Tibial artery (tissue), 4 donors: Measurements from ENCODE around the gene MPND.

Experiments used
- DNase-seq, 2 donors: peaks; one replicate each; pipeline ENCODE4 v3.0.0-alpha.2; 2019
- H3K27ac ChIP-seq, 2 donors: fragments of 200-600 bp; sonication (generic) in 1 of 2; 1 replicate in 1 of 2; 2 replicates in 1 of 2; pipeline ENCODE4 v1.5.1; 2018 to 2019; ENCODE audit warnings: mild to moderate bottlenecking in 1 of 2
- H3K27me3 ChIP-seq, 2 donors: fragments of 200-600 bp; sonication (generic) in 1 of 2; one replicate each; pipeline versions ENCODE4 v1.5.1 to v1.6.0; 2016 to 2019
- H3K36me3 ChIP-seq, 3 donors: fragments of 200-600 bp; sonication (generic) in 2 of 3; one replicate each; pipeline ENCODE4 v1.5.1; 2016 to 2019; ENCODE audit warnings: mild to moderate bottlenecking in 2 of 3
- H3K4me1 ChIP-seq, 4 donors: fragments of 200-600 bp; sonication (generic) in 2 of 4; 1 replicate in 3 of 4; 2 replicates in 1 of 4; pipeline ENCODE4 v1.5.1; 2016 to 2019
- H3K4me3 ChIP-seq, 2 donors: fragments of 200-600 bp; sonication (generic) in 1 of 2; 1 replicate in 1 of 2; 2 replicates in 1 of 2; pipeline ENCODE4 v1.5.1; 2018 to 2019; ENCODE audit warnings: mild to moderate bottlenecking in 2 of 2
- H3K9me3 ChIP-seq, 3 donors: fragments of 200-600 bp; sonication (generic) in 1 of 3; one replicate each; pipeline ENCODE4 v1.5.1; 2016 to 2019
- CTCF ChIP-seq, 2 experiments: fragments of 200-600 bp in 1 of 2; fragments of 450-650 bp in 1 of 2; IDR thresholded peaks; one replicate each; pipeline ENCODE4 v1.5.1; 2017 to 2019; ENCODE audit warnings: antibody characterized with exemption in 2 of 2, mild to moderate bottlenecking in 1 of 2, moderate library complexity in 1 of 2
- intact Hi-C: fragments of 100-400 bp; cut with DNase I; formaldehyde crosslinking; loops from one replicate; pipeline ENCODE4 v1.15.0; 2023; ENCODE audit warnings: low total_unique reads

MPND gene

GRCh38 chr19:4370418-4371041 is 27.2 kb downstream of the MPND start:
- H3K4me1 ChIP-seq = peaks cover 23 to 82% (median 76%) of the 10 kb centered on the region in 4 donors
- peak in 1 of 2 donors; percentile 64 for DNase-seq
- intact Hi-C loops = no loop called here
- H3K9me3 ChIP-seq = no peaks in the 10 kb centered on the region
- H3K27me3 ChIP-seq = no peaks in the 10 kb centered on the region
- no peak for TF ChIP-seq CTCF (IDR thresholded peaks at IDR 0.05)
- H3K27ac ChIP-seq = peak overlapping the region; percentile 4 to 97
- peaks cover 11 to 17% (median 16%) of the 10 kb centered on the region in 3 donors for H3K36me3 ChIP-seq
- H3K4me3 ChIP-seq = no peak overlapping the region

- H3K4me3 ChIP-seq = no peak overlapping the region
- intact Hi-C loops = no loop called here
- no peak for TF ChIP-seq CTCF (IDR thresholded peaks at IDR 0.05)
- peaks cover 2 to 7% (median 6%) of the 10 kb centered on the region in 3 donors for H3K36me3 ChIP-seq
- no peaks in the 10 kb centered on the region for H3K27me3 ChIP-seq
- H3K27ac ChIP-seq = peak overlapping the region; percentile 84 to 97
- peaks cover 23 to 92% (median 85%) of the 10 kb centered on the region in 4 donors for H3K4me1 ChIP-seq
- H3K9me3 ChIP-seq = no peaks in the 10 kb centered on the region
- DNase-seq = peak in 1 of 2 donors; percentile 60
Measured at GRCh38 chr19:4371247-4372164, 28.1 kb downstream of the MPND start.

GRCh38 chr19:4372165-4373012 is 29.0 kb downstream of the MPND start:
- no peak for TF ChIP-seq CTCF (IDR thresholded peaks at IDR 0.05)
- H3K4me1 ChIP-seq = peaks cover 23 to 100% (median 94%) of the 10 kb centered on the region in 4 donors
- no peaks in the 10 kb centered on the region for H3K36me3 ChIP-seq
- H3K27me3 ChIP-seq = no peaks in the 10 kb centered on the region
- DNase-seq = peak in 1 of 2 donors; percentile 66
- H3K9me3 ChIP-seq = no peaks in the 10 kb centered on the region
- peak overlapping the region; percentile 84 to 97 for H3K27ac ChIP-seq
- intact Hi-C loops = no loop called here
- no peak overlapping the region for H3K4me3 ChIP-seq

- H3K27me3 ChIP-seq = no peaks in the 10 kb centered on the region
- no peaks in the 10 kb centered on the region for H3K9me3 ChIP-seq
- peaks cover 23 to 100% (median 93%) of the 10 kb centered on the region in 4 donors for H3K4me1 ChIP-seq
- DNase-seq = peak in 1 of 2 donors; percentile 64
- TF ChIP-seq CTCF (IDR thresholded peaks at IDR 0.05) = no peak
- H3K27ac ChIP-seq = peak overlapping the region; percentile 84 to 97
- H3K4me3 ChIP-seq = no peak overlapping the region
- H3K36me3 ChIP-seq = no peaks in the 10 kb centered on the region
- intact Hi-C loops = no loop called here
Measured at GRCh38 chr19:4373013-4373367, 29.6 kb downstream of the MPND start.
